ENCODE results near the gene ISLR2. TPM values are rescaled to one million over a fixed set of nuclear protein-coding genes. Genes with fewer than 3 reads are reported as not detected.

The ISLR2 gene
- total RNA-seq, 4 donors from 2014 or later: 0.44 to 3.6 (median 1.1) TPM; not detected in 1

DNA sequence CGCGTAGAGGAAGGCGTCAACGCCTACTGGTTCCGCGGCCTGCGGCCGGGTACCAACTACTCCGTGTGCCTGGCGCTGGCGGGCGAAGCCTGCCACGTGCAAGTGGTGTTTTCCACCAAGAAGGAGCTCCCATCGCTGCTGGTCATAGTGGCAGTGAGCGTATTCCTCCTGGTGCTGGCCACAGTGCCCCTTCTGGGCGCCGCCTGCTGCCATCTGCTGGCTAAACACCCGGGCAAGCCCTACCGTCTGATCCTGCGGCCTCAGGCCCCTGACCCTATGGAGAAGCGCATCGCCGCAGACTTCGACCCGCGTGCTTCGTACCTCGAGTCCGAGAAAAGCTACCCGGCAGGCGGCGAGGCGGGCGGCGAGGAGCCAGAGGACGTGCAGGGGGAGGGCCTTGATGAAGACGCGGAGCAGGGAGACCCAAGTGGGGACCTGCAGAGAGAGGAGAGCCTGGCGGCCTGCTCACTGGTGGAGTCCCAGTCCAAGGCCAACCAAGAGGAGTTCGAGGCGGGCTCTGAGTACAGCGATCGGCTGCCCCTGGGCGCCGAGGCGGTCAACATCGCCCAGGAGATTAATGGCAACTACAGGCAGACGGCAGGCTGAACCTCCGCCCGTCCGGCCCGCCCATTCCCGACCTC is 4.1 kb downstream of the ISLR2 start:
- TF ChIP-seq, protein P1, sequence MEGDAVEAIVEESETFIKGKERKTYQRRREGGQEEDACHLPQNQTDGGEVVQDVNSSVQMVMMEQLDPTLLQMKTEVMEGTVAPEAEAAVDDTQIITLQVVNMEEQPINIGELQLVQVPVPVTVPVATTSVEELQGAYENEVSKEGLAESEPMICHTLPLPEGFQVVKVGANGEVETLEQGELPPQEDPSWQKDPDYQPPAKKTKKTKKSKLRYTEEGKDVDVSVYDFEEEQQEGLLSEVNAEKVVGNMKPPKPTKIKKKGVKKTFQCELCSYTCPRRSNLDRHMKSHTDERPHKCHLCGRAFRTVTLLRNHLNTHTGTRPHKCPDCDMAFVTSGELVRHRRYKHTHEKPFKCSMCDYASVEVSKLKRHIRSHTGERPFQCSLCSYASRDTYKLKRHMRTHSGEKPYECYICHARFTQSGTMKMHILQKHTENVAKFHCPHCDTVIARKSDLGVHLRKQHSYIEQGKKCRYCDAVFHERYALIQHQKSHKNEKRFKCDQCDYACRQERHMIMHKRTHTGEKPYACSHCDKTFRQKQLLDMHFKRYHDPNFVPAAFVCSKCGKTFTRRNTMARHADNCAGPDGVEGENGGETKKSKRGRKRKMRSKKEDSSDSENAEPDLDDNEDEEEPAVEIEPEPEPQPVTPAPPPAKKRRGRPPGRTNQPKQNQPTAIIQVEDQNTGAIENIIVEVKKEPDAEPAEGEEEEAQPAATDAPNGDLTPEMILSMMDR (IDR thresholded peaks at IDR 0.05; ENCODE audit: low read depth): no peak

DNA sequence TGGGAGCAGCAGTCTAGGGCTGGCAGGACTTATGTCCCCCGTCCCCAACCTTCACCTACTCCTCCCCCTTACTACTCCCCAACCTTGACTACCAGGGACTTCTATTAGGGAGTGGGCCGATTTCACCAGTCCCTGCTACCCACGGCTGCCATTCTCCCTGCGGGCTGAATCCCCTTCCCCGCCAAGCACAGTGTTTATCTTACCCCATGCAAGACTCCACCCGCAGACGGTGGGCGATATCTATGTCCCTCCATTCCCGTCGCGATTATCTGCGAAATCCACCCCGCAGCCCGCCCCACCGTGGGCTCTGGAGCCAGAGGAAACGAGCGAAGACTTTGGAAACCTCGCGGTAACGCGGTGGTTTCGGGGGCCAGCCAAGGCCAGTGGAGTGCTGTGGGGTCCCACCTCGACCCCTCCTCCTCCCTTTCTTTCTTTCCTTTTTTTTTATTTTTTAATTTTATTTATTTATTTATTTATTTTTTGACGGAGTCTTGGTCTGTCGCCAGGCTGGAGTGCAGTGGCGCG is 4.7 kb downstream of the ISLR2 start:
- TF ChIP-seq, protein P1 (IDR thresholded peaks at IDR 0.05; ENCODE audit: low read depth): no peak

DNA sequence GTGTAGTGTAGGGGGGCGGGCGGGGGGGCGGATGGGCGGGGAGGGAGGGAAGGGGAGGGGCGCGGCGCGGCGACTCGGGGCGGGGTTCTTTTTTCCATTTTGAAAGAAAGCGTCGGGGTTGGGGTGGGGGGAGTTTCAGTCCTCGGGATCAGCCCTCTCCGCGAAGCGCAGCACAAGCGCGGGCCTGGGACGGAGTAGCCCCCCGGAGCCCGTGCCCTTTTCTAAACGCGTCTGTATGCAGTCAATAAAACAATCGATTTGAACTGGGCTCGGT is 6.1 kb downstream of the ISLR2 start:
- TF ChIP-seq, protein P1 (IDR thresholded peaks at IDR 0.05; ENCODE audit: low read depth): no peak

DNA sequence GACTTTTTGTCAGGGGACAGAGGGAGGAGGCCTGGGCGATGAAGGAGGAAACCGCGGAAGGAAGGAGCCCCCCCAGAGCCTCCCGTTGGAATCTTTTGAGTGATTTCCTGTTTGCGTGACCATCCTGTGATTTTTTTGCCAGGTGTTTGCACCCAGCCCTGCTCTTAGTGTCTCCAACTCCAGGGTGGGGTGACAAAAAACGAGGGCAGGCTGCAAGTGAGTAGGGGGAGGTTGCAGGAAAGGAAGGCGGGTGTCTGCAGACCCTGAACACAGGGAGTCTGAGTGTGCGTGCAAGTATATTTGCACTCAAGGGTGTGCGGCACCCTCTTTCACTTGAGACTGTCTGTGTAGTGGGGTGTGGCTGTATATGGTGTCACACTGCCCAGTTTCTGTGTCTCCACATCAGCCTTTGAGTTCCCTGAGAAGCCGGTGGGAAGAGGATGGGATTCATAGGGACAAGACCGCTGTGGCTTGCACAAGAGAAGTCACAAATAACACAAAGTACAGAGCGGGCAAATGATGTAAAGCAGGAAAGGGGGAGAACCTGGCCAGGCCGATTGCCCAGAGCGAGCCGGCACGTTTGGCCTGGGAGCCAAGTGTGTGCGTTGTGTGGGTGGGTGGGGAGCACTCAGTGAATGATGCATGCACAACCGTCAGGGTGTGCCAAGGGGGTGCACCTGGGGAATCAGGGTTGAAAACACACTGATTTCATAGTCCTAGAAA is 6.6 kb downstream of the ISLR2 start:
- TF ChIP-seq, protein P1 (IDR thresholded peaks at IDR 0.05; ENCODE audit: low read depth): no peak

DNA sequence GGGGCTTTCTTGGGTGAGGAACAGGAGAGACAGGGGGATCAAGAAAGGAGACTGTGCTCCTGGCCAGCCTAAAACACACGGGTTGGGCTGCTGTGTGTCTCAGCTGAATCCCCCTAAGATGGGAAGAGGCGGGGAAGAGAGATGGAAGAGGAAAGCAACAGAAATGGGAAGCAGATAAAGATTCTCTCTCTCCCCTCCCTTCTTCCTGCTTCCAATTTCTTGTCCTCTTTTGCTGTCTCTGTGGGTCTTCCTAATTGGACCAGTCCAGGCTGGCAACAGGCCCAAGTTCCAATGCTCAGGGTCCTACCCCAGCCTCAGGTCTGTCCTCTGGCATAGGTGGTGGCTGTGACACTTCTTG is 7.1 kb downstream of the ISLR2 start:
- TF ChIP-seq, protein P1 (IDR thresholded peaks at IDR 0.05; ENCODE audit: low read depth): no peak

DNA sequence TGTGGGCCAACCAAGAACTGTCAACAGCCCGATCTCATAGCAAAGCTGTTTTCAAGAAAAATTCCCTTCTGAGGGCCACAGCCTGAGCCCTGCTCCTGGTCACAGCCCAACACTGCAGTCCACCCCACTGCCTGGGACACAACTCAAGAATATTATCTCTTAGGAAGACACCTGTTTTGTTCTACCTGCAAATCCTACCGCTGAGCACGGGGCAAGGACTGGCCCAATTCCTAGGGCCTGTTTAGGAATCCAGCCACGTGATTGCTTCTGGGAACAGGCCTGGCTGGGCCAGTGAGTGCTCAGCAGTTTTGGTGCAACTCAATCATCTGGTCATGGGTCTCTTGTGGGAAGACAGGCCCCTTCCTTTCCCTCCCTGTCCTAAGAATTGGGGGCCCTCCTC is 8.3 kb downstream of the ISLR2 start:
- TF ChIP-seq, protein P1 (IDR thresholded peaks at IDR 0.05; ENCODE audit: low read depth): no peak

DNA sequence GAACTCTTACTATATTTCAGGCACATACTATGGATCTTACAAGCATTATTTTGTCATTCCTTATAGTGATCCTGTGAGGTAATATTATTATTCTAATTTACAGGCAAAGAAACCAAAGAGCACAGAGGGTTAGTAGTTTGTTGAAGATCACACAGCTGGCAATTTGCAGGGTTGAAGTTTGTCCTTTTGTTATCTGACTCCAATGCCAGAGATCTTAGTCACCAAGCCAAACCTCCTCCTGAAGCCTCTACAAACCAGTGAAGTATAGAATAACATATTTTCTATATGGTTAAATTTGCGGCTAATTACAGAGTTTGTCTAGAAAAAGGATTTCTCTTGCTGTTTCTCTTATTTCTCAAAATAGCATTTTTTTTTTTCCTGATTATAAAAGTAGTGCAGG is 11.2 kb downstream of the ISLR2 start:
- TF ChIP-seq, protein P1 (IDR thresholded peaks at IDR 0.05; ENCODE audit: low read depth): no peak

Data from subcutaneous adipose tissue (tissue), 4 donors.